ENCODE measurements around the gene DTX3L.
A peak's percentile ranks its signal among the peaks of the same experiment; 100 is the strongest.

The DTX3L gene

GRCh38 chr3:122564155-122564912, at the start of gene DTX3L, which contains the start of gene PARP9:
TSS of gene DTX3L (plus strand) at chr3:122564338. CDS start at chr3:122564427, 89 bp downstream.
TSS of gene PARP9 (minus strand) at chr3:122564300. CDS start at chr3:122559620, 4,680 bp downstream.
- DNase-seq (ENCODE audit: low spot score), result peak; percentile 87

DNA sequence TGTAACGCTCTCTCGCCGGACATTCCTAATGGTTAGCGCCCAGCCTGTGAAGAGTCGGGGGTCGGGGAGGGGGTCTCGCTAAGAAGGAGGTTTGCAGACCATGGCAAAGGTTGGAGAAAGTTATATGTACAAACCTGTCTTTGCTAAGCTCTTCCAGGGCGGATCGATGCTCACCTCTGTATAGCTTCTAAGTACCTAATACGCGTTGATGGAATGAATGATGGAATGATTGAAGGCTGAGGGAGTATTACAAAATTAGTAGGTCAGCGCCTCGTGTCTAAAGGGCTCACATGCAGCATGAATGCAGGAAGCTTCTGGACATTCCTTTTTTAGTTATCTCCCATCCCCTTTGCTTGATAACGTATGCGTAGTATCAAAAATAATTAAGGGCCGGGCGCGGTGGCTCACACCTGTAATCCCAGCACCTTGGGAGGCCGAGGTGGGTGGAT, 49.1 kb upstream of the DTX3L start:
- no peak for DNase-seq (ENCODE audit: low spot score)

DNA sequence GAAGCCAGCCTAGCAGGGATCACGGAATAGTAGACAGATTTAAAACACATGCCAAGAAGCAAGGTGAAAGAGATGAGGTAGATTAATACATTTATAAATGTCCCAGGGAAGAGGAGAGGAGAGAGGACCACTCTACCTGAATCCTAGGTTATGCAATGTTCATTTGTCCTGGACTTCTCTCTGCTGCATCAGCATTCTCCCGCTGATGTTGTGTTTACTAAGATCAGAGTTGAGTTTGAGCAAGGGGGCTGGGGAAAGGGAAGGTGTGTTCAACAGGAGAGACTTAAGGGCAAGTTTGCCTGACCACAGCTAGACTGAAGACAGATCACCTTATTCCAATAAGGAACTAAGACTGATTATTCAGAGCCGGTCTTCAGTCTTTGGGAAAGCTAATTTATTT, 48.3 kb upstream of the DTX3L start:
- DNase-seq (ENCODE audit: low spot score), result no peak

DNA sequence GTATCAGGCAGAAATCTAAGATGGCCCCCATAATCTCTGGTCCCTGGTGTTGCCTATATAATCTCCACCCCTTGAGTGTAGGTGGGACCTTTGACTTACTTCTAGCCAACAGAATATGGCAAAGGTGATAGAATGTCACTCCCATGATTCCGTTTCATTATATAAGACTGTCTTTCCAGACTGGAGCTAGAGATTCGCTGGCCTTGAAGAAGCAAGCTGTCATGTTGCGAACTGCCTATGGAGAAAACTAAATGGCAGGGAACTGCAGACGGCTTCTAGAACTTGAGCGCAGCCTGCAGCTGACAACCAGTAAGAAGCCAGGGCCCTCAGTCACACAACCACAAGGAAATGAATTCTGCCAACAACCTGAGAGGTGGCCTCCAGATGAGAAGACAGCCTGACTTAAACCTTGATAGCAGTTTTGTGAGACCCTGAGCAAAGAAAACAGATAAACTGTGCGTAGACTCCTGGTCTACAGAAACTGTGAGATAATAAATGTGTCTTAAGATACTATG, 47.2 kb upstream of the DTX3L start:
- DNase-seq (ENCODE audit: low spot score), result no peak

GRCh38 chr3:122519693-122520092, 44.4 kb upstream of the DTX3L start:
- DNase-seq (ENCODE audit: low spot score), result no peak

DNA sequence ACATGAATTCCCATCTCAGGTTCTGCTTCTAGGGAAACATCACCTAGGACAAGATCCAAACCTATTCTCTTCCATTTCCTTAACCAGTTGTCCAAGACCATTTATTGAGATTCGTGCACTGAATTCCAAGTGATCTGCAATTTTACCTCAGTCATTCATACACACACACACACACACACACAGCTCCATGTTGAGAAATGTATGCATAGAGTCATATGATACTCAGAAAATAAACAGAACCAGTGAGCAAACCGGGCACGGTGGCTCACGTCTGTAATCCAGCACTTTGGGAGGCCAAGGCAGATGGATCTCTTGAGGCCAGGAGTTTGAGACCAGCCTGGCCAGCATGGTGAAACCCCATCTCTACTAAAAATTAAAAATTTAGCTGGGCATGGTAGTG, 43.3 kb upstream of the DTX3L start:
- DNase-seq (ENCODE audit: low spot score), result no peak

DNA sequence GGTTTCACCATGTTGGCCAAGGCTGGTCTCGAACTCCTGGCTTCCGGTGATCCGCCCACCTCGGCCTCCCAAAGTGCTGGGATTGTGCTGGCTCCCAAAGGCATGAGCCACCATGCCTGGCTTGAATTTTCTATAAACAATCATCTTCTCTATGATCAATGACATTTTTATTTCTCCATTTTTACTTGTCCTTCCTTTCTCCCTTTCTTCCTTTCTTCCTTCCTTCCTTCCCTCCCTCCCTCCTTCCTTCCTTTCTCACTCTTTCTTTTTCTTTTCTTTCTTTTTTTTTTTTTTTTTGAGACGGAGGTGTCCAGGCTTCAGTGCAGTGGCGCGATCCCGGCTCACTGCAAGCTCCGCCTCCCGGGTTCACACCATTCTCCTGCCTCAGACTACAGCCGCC, 40.8 kb upstream of the DTX3L start:
- DNase-seq (ENCODE audit: low spot score), result no peak

GRCh38 chr3:122530164-122530563, 34.0 kb upstream of the DTX3L start:
- no peak for DNase-seq (ENCODE audit: low spot score)

- DNase-seq (ENCODE audit: low spot score), result no peak
Observed at GRCh38 chr3:122533480-122533879, 30.7 kb upstream of the DTX3L start.

DNA sequence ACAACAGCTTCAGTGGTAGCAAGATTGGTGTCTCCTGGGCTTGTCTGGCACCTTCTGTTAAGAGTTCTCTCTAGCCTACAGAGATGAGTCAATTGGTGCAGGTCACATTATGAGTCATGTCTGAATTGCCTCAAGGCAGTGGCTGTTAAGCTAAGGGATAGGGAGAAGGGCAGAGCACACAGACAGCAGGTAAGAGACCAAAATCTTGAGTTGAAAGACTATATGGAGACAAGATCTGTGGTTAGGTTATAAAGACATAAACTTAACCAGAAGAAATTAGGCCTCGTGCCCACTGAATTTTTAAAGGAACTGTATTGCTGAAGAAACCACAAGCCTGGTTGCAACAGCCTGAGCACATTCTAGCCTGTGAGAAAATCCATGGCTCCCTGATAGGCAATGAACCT, 30.2 kb upstream of the DTX3L start:
- DNase-seq (ENCODE audit: low spot score), result no peak

DNA sequence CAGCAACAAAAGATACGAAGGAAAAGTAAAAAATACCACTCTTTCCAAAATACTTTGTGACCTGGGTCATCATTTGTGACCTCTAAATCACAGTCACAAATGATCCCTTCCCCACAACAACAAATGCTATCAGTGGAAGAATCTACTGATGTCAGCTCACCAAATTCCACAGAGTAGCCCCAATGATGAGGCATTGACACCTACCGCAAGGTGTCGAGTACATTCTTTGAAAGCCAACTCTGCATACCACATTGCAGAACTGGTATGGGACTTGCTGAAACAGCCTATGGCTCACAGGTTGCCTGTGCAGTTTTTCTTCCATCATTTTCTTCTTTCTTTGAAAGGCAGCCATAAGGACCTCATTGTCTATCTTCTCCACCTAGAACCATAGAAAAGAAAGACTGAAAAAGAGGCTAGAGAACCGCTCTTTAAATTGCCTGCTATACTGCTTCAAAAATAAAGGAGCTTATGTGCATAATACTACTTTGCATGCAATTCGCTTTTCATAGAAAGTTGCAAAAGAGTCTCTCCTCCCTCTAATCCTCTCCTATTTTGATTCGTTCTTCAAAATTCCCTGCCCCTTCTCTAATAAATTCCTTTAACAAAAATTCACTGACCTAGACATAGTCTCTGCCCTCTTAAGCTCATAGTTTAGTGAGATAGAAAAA, 28.0 kb upstream of the DTX3L start:
- DNase-seq (ENCODE audit: low spot score), result no peak

DNA sequence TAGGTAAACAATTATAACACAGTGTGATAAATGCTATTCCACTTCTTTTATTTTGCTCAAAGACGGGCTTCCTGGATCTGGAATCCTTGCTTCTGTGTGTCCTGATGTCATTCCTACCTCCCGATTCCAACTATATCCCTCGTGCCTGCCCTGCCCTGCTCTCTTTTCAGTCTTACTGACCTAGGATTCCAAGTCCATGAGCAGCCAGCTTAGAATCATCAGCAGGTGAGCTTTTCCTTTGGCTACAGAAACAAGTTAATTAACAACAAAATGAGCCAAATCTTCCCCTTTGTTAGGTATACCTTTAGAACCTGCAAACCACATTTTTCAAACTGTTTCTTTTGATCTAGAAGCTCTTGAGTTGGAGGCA, 27.5 kb upstream of the DTX3L start:
- DNase-seq (ENCODE audit: low spot score), result no peak

DNA sequence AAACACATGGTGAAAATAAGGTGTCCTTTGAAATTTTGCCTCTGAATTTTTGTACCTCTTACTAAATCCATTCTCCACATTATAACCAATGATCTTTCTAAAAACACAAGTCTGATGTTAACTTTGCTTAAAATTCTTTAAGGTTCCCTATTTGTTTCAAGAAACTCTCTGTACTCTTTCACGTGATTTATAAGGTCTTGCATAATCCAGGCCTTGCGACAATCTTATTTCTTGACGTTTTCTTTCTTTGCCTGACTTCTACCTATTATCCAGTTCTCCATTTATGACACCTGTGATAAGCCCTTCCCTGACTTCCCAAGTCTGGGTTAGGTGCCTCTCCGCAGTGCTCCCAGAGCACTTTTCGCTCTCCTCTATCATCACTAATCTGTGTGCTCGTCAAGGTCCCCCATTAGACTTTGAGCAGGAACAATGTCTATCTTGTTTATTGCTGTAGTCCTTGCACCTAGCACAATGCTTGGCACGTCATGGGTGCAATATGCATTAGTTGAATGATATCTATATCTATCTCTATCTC, 25.1 kb upstream of the DTX3L start:
- no peak for DNase-seq (ENCODE audit: low spot score)

DNA sequence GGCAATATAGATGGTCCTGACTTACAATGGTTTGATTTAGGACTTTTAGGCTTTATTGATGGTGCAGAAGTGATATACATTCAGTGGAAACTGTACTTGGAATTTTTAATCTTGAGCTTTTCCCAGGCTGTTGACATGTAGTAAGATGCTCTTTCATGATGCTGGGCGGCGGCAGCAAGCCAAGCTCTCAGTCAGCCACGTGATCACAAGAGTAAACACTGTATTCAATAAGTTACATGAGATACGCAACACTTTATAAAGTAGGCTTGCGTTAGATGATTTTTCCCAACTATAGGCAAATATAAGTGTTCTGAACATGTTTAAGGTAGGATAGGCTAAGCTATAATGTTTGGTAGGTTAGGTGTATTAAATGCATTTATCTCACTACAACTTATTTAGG, 18.0 kb upstream of the DTX3L start:
- DNase-seq (ENCODE audit: low spot score), result no peak

DNA sequence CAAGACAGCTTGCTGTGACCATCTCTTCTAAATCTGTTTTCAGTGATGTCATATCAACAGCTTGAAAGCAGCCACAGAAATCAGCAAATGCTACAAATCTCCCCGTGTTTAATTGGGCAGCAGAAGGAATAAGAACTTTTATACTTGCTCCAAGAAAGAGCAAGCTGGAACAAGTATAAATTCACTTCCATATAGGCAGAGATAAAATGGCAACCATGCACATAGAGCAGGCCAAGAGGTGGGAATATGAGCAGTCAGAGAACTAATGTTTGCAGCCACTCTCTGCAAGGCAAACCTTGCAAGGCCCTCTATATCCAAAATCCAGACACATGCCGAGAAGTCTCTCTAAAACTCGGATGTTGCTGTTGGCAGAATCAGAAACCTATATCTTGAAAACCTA, 16.1 kb upstream of the DTX3L start:
- DNase-seq (ENCODE audit: low spot score), result no peak

DNA sequence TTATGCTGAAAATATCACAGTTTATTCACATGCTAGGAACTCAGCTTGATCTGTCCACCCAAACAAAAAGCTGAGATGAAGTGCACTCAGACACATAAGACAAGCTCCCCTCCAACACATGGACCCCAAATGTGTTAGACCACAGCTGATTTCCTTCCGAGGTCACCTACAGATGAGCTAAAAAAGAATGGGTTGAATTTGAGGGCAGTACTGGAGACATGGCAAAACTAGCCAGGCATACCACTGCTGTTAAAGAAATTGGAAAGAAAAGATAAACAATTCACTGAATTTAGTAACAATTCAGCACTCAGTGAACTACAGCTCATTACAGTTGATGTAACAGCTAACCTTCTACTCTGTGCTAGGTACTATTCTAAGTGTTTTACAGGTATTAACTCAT, 15.5 kb upstream of the DTX3L start:
- no peak for DNase-seq (ENCODE audit: low spot score)

DNA sequence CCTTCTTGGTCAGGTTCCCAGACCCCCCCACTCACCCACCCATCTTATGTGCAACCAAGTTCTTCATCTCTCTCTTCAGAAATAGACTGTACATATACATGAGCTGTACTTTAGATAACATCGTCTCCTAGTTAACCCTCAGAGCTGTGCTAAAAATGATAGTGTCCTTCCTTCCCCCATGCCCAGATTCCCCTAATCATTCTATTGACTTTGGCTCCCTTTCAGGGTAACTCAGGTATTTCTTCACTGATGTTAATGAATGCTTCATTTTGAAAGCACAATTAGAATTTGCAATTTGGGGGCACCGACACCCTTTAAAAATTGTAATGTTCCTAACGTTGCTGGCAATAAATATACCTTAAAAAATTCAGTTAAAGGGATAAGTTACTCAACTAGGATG, 11.0 kb upstream of the DTX3L start:
- no peak for DNase-seq (ENCODE audit: low spot score)

- no peak for DNase-seq (ENCODE audit: low spot score)
Observed at GRCh38 chr3:122555275-122556071, 8.7 kb upstream of the DTX3L start.

- DNase-seq (ENCODE audit: low spot score), result no peak
Observed at GRCh38 chr3:122557356-122557755, 6.8 kb upstream of the DTX3L start.

DNA sequence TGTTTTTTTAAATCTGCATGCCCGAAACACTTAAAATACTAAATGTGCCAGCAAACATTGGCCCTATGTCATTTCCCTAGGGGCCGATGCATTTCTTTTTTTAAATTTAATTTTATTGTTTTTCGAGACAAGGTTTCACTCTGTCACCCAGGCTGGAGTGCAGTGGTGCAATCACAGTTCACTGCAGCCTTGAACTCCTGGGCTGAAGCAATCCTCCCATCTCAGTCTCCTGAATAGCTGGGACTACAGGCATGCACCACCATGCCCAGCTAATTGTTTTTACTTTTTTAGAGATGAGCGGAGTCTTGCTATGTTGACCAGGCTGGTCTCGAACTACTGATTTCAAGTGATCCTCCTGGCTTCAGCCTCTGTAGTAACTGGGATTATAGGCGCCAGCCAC, 5.5 kb upstream of the DTX3L start:
- DNase-seq (ENCODE audit: low spot score), result no peak

DNA sequence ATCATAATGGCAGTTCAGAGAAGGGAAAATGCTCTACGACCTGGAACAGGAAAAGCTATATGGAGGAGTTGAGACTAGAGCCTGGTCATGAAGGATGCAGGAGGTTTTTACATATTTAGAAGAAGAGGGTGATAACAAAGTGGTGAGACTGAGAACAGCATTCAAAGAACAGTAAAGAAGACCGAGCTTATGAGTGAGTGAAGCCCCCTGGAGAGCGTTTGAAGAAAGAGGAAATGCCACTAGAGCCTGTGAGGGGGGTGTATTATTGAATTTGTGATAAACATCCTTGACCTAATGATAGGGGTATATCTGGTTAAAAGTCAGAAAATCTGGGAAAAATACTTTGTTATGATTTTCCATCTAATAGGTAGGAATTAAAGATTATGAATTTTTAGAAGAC, 4.2 kb upstream of the DTX3L start:
- no peak for DNase-seq (ENCODE audit: low spot score)

- DNase-seq (ENCODE audit: low spot score), result peak; percentile 69
Observed at GRCh38 chr3:122560680-122561079, 3.5 kb upstream of the DTX3L start.

Data from germinal center (tissue), 1 donor.